PC-9 (cell line): ENCODE results near the gene IVD.

Experiments
- CTCF ChIP-seq: fragments of 200-600 bp; sonication (generic); conservative IDR thresholded peaks from 2 replicates; pipeline ENCODE4 v1.6.1; 2017; ENCODE audit warnings: mixed run types, antibody characterized with exemption, mild to moderate bottlenecking, moderate library complexity
- EZH2 ChIP-seq: fragments of 200-600 bp; sonication (generic); IDR thresholded peaks from 2 replicates; pipeline ENCODE4 v1.8.0; 2017; ENCODE audit warnings: antibody characterized with exemption, low read depth

- TF ChIP-seq CTCF = no peak
- TF ChIP-seq EZH2 = no peak
Measured at GRCh38 chr15:40420071-40420713, 14.6 kb downstream of the IVD start.
